ENCODE results near the gene MICAL1.
"Not testable (repeated sequence)": the region's sequence is repeated elsewhere in the genome, so short reads cannot be mapped to it uniquely, and the experiment has no call there.

MICAL1 gene

GRCh38 chr6:109467696-109468095 lies 12.1 kb upstream of the MICAL1 start:
- DNase-seq (ENCODE audit: low read depth) = no peak
- no peak overlapping the region for H3K4me3 ChIP-seq (ENCODE audit: low read depth, low read length)
- TF ChIP-seq CTCF (IDR thresholded peaks at IDR 0.05; ENCODE audit: low read depth, low read length, missing control alignments) = no peak

- no peak for TF ChIP-seq CTCF (IDR thresholded peaks at IDR 0.05; ENCODE audit: low read depth, low read length, missing control alignments)
- DNase-seq (ENCODE audit: low read depth) = no peak
- H3K4me3 ChIP-seq (ENCODE audit: low read depth, low read length) = no peak overlapping the region
Observed at GRCh38 chr6:109466212-109466923, 10.8 kb upstream of the MICAL1 start.

GRCh38 chr6:109465772-109466171 lies 10.2 kb upstream of the MICAL1 start:
- DNase-seq (ENCODE audit: low read depth) = no peak
- no peak overlapping the region for H3K4me3 ChIP-seq (ENCODE audit: low read depth, low read length)
- TF ChIP-seq CTCF (IDR thresholded peaks at IDR 0.05; ENCODE audit: low read depth, low read length, missing control alignments) = no peak

- no peak overlapping the region for H3K4me3 ChIP-seq (ENCODE audit: low read depth, low read length)
- TF ChIP-seq CTCF (IDR thresholded peaks at IDR 0.05; ENCODE audit: low read depth, low read length, missing control alignments) = no peak
- no peak for DNase-seq (ENCODE audit: low read depth)
Observed at GRCh38 chr6:109461733-109462526, 6.4 kb upstream of the MICAL1 start.

- not testable (repeated sequence) for DNase-seq (ENCODE audit: low read depth); H3K4me3 ChIP-seq (ENCODE audit: low read depth, low read length)
Observed at GRCh38 chr6:109461205-109461604, 5.6 kb upstream of the MICAL1 start.

GRCh38 chr6:109460161-109460829 lies 4.7 kb upstream of the MICAL1 start:
- no peak for DNase-seq (ENCODE audit: low read depth)
- TF ChIP-seq CTCF (IDR thresholded peaks at IDR 0.05; ENCODE audit: low read depth, low read length, missing control alignments) = no peak
- H3K4me3 ChIP-seq (ENCODE audit: low read depth, low read length) = no peak overlapping the region

GRCh38 chr6:109458774-109459531 lies 3.4 kb upstream of the MICAL1 start:
- no peak overlapping the region for H3K4me3 ChIP-seq (ENCODE audit: low read depth, low read length)
- DNase-seq (ENCODE audit: low read depth) = no peak
- TF ChIP-seq CTCF (IDR thresholded peaks at IDR 0.05; ENCODE audit: low read depth, low read length, missing control alignments) = no peak

Data from GM12864 (cell line).